HG02973 (cell line): ENCODE results near the gene NOB1.

ENCODE experiments used
- ATAC-seq: cut with Tn5 transposase; IDR thresholded peaks from one replicate; pipeline ENCODE4 v1.9.1; 2021; ENCODE audit warnings: moderate library complexity; ENCODE audit not compliant: unreplicated experiment

Gene NOB1

DNA sequence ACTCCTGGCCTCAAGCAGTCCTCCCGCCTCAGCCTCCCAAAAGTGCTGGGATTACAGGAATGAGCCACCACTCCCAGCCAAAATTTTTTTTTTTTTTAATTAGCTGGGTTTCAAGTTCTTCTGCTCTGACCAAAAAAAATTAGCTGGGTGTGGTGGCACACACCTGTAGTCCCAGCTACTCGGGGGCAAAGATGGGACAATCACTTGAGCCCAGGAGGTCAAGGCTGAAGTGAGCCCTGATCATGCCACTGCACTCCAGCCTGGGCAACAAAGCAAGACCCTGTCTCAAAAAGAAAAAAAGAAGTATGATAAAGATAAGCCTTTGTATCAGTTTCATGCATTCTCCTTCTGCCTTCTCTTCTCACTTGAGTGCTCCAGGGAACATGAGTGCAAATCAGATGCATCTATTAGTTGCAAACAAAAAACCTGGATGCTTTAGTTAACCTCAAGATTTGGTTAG lies 30.3 kb downstream of the NOB1 start:
- no peak for ATAC-seq

DNA sequence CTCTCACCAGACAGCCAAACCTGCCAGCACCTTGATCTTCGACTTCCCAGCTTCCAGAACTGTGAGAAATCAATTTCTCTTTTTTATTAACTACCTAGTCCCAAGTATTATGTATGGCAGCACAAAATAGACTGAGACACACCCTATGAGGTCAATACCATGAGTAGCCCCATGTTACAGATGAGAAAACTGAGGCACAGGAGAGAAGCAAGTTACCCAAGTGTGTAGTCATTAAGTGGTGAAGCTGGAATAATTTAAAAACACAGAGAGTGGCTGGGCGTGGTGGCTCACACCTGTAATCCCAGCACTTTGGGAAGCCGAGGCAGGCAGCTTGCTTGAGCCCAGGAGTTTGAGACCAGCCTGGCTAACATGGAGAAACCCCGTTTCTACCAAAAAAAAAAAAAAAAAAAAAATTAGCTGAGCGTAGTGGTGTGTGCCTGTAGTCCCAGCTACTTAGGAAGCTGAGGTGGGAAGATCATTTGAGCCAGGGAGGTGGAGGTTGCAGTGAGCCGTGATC lies 33.2 kb downstream of the NOB1 start:
- no peak for ATAC-seq

DNA sequence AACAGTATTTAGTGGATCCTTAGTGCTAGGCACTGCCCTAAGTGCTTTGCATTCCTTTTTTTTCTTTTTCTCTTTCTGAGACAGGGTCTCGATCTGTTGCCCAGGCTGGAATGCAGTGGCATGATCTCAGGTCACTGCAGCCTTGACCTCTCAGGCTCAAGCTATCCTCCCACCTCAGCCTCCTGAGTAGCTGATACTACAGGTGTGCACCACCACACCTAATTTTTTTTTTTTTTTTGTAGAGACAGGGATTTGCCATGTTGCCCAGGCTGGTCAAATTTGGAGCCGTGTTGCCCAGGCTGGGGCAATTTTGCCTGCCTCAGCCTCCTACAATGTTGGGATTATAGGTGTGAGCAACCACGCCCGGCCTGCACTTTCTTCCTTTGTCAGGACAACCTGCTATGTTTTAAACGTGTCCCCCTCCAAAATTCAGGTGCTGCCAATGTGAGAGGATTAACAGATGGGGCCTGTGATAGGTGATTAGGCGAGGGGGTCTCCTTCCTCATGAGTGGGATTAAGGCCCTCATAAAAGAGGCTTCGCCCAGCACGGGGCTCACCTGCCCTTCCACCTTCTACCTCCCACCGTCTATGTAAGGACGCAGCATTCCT lies 33.8 kb downstream of the NOB1 start:
- no peak for ATAC-seq

DNA sequence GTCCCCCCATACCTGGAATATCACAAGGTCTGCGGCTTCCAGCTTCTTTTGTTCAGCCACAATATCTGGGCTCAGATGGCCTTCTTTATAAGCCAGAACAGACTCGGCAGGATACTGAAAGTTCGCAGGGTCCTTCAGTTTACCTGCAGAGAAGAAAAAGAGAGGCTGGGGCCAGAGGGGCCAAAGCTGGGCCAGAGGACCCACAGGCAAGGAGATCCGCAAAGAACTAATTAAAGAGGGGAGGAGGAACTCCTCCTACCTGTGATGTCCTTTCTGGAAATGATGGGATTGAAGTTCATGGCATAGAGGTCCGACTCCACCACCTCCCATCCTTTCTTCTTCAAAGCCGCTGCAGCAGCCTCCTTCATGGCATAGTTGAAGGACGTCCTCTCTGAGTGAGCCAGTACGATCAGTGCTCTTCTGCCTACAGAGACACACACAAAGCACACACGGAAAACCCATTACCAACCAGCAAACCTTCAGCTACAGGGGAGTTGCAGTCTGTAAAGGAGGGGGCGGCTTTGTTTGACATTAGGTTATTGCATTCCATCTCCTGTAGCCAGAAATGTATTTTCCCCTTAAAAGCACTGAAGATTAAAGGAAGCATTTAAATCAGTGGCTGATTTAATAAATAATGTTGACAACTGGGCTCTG lies 36.5 kb downstream of the NOB1 start:
- no peak for ATAC-seq

DNA sequence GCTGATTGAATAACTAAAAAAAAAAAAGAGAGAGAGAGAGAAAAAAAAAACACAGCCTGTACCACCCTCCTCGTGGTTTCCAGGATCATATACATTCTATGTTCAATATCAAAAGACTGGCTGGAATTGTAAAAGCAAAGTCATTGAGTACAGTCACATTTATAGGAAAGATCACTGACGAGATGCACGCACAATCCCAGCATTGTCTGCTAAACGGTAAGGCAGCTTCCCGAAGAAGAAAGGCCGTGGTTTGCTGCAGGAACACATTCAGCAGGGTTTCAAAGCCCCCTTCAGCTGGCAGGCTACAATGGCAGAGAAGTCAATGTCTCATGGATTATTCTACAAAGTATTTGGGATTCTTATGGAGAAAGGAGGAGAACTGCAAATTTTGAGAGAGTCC lies 37.7 kb downstream of the NOB1 start:
- no peak for ATAC-seq

DNA sequence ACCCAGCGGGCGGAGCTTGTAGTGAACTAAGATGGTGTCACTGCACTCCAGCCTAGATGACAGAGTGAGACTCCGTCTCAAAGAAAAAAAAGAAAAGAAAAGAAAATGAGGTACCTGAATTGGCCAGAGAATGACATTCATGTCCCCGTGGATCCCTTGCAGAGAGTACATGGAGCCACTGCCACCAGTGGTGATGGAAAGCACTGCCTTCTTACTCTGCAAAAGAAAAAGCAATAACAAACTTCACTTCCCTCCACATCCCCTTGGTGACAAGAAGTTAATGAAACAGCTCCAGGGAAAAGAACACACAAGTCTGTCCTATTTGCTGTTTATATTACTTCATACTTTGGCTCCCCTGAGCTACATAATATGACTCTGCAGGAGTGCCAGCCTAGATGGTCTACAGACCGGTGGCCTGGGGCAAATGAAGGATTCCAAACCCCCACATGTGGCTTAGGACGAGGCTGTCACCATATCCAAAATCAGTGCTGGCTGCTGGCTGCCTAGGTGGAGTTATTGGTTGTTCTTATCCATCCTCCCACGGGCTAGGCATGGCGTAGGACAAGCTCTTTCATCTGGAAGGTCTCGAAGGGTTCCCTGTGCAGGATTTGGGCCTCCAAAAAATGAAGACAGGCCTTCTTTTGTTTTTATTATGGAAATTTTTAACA lies 41.7 kb downstream of the NOB1 start:
- no peak for ATAC-seq

GRCh38 chr16:69712277-69712676 lies 42.4 kb downstream of the NOB1 start:
- ATAC-seq: no peak

- ATAC-seq: no peak
Measured at GRCh38 chr16:69711115-69711740, 43.5 kb downstream of the NOB1 start.

DNA sequence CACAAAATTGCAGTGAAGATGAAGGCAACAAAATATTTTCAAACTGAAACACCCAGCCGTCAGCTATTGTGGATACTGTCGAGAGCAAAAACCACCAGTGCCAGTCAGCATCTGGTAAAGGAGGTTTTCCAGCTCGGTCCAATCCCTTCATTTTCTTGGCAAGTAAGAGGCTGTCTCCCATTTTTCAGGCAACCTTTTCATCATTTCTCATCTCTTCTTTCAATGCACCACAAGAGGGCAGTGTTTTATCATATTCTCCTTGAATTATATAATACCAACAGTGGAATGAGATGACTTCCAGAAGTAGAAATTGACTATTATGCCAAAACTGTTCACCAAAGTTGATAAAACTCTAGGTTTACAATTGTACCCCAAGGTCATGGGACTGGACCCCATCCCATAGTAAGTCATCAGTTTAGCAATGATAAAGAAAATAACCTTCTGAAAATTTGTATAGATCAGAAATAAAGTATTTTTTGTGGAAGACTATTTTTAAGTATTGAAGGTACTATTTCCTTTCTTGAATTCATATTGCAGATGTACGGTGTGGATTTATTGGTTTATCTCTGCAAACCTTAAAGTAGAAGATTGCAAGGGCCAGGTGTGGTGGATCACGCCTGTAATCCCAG lies 45.2 kb downstream of the NOB1 start:
- no peak for ATAC-seq

DNA sequence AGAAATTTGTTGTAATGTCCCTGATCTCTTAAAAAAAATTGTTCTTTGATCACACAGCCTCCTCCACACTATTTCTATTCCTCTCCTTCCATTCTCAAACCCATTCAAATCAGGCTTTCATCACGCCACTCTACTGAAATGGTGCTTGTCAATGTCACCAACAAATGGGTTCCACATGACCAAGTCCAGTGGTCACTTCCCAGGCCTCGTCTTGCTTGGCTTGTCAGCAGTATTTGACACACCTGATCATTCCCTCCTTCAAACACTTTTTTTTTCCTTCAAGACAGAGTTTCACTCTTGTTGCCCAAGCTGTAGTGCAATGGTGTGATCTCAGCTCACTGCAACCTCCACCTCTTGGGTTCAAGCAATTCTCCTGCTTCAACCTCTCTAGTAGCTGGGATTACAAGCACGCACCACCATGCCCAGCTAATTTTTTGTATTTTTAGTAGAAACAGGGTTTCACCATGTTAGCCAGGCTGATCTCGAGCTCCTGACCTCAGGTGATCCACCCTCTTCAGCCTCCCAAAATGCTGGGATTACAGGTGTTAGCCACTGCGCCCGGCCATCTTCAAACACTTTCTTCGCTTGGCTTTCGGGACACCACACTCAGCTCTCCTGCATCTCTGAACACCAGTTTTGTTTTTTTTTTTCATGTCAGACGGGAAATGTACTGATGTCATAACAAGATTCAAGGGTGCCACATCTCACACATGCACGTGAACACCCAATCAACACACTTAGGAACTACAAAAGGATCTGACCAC lies 46.6 kb downstream of the NOB1 start:
- no peak for ATAC-seq

- no peak for ATAC-seq
Measured at GRCh38 chr16:69706975-69707340, 47.8 kb downstream of the NOB1 start.

- ATAC-seq: no peak
Measured at GRCh38 chr16:69706256-69706974, 48.3 kb downstream of the NOB1 start.

GRCh38 chr16:69703638-69704037 lies 51.1 kb downstream of the NOB1 start:
- ATAC-seq: no peak

DNA sequence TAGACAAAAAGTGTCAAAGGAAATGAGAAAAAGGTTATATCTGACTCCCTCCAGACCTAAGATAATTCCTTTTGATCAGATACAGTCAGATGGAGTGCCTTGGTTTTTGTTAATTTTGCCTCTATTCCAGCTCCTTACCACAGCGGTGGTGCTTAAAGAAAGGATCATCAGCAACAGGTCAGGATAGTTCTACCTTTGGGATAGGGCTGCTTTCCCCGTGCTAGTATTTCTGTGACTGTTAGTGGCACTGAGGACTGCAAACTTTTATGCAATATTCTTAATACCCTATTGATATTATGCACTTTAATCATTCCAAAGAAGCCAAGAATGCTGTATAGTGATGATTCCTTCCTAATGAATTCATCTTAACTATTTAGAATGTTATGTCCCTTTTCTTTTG lies 52.9 kb downstream of the NOB1 start:
- no peak for ATAC-seq

- no peak for ATAC-seq
Measured at GRCh38 chr16:69701452-69701851, 53.3 kb downstream of the NOB1 start.

DNA sequence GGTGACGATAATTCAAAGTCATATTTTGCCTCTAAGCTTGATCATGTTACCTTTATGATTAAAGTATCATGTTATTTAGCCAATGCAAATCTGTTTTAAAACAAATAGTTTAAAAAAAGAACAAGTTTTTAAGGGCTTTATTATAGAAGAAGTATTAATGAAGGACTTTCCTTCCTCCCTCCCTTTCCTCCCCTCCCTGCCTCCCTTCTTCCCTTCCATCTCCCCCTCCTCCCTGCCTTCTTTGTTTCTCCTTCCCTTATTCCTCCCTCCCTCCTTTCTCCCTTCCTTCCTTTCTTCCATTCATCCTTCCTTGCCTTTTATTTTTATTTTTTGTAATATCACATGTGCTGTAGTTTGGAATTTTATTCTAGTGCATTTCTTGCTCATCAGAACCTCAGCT lies 54.8 kb downstream of the NOB1 start:
- no peak for ATAC-seq

DNA sequence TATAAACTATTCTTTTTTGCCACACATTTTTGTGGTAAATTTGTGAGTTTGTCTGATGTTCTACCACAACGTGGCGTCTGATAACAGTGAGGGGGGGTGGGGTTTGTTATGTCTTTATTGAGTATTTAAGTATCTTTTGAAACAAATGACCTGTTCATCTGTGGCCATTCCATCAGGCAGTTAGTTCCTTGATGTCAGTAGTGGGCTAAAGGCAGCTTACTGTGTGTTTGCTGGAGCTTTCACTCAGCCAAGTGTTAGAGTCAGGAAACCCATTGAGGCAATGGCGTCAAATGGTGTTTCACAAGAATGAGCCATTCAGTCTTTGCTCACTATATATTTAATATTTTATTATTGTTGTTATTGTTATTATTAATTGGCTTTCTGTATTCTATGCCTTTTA lies 56.3 kb downstream of the NOB1 start:
- ATAC-seq: no peak

DNA sequence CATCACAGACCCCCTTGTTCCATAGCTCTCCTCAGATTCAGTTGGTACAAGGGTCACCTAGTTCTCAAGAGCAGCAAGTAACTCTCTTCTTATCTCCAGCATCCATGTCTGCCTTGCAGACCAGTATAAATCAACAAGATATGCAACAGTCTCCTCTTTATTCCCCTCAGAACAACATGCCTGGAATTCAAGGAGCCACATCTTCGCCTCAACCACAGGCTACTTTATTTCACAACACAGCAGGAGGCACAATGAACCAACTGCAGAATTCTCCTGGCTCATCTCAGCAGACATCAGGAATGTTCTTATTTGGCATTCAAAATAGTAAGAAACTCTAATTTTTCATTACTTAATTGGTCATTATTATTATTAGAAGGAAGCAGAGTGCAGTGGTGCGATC lies 60.8 kb downstream of the NOB1 start:
- ATAC-seq: no peak

- ATAC-seq: no peak
Measured at GRCh38 chr16:69691980-69692911, 62.5 kb downstream of the NOB1 start.
